ENCODE data around the gene GLYAT.

- TF ChIP-seq CTCF (conservative IDR thresholded peaks at IDR 0.05; ENCODE audit: low read depth, low read length) (no peak), EZH2 (IDR thresholded peaks at IDR 0.05; ENCODE audit: borderline replicate concordance, low read depth, low read length, poor library complexity, severe bottlenecking) (no peak)
Observed at GRCh38 chr11:58757439-58757838, 25.7 kb upstream of the GLYAT start.

Data from A673 (cell line).